Right lobe of liver (tissue), 6 donors: Measurements from ENCODE around the gene C9orf50. TPM values are rescaled to one million over a fixed set of nuclear protein-coding genes. Genes with fewer than 3 reads are reported as not detected.
A peak's percentile ranks its signal among the peaks of the same experiment; 100 is the strongest.

Source experiments
- ATAC-seq, 4 donors: fragments of 200-7000 bp; cut with Tn5 transposase; one replicate each; pipeline ENCODE4 v1.9.1; 2020; ENCODE audit warnings: mild to moderate bottlenecking in 4 of 4, moderate library complexity in 4 of 4
- DNase-seq, 3 donors: peaks; one replicate each; pipeline ENCODE4 v3.0.0-alpha.2; 2020
- H3K27ac ChIP-seq, 3 donors: fragments of 200-600 bp; one replicate each; pipeline ENCODE4 v1.8.0; 2022
- H3K27me3 ChIP-seq, 2 donors: fragments of 200-600 bp; one replicate each; pipeline ENCODE4 v1.8.0; 2022
- H3K36me3 ChIP-seq, 4 donors: fragments of 200-600 bp; sonication (generic) in 1 of 4; one replicate each; pipeline versions ENCODE4 v1.5.1 to v1.8.0; 2017 to 2022; ENCODE audit warnings: control low read depth in 1 of 4
- H3K4me1 ChIP-seq, 4 donors: fragments of 200-600 bp; sonication (generic) in 1 of 4; one replicate each; pipeline versions ENCODE4 v1.5.1 to v1.8.0; 2017 to 2022; ENCODE audit warnings: control low read depth in 1 of 4
- H3K4me3 ChIP-seq, 3 donors: fragments of 200-600 bp; one replicate each; pipeline ENCODE4 v1.8.0; 2022
- H3K9me3 ChIP-seq, 4 donors: fragments of 200-600 bp; sonication (generic) in 1 of 4; one replicate each; pipeline versions ENCODE4 v1.5.1 to v1.8.0; 2017 to 2022; ENCODE audit warnings: control low read depth in 1 of 4
- CTCF ChIP-seq, 4 donors: fragments of 200-600 bp in 3 of 4; fragments of 450-650 bp in 1 of 4; IDR thresholded peaks; one replicate each; pipeline versions ENCODE4 v1.5.1 to v1.8.0; 2016 to 2022; ENCODE audit warnings: antibody characterized with exemption in 4 of 4, mild to moderate bottlenecking in 2 of 4
- POLR2A ChIP-seq: fragments of 450-650 bp; IDR thresholded peaks from one replicate; pipeline ENCODE4 v1.6.1; 2017; ENCODE audit warnings: antibody characterized with exemption, mild to moderate bottlenecking
- WGBS: methylation state at CpG from one replicate; pipeline ENCODE4 v1.1.6; 2018; ENCODE audit warnings: low coverage, low lambda C conversion rate; ENCODE audit not compliant: insufficient coverage; ENCODE audit errors: missing lambda C conversion rate; 5-methylcytosine and 5-hydroxymethylcytosine counted together
- intact Hi-C, 2 donors: fragments of 100-400 bp; cut with DNase I; formaldehyde crosslinking; loops; one replicate each; pipeline versions ENCODE4 v1.11.2 to v1.14.1; 2022
- total RNA-seq, 6 experiments: library from RNA; depleted of rRNA in 2 of 6; stranded (reverse); fragments of >200 nt in 2 of 6; fragmentation: NEBNext Ultra II Directional in 3 of 6; extraction: Animal tissue kit (Norgen Biotek cat#: 25700) in 3 of 6; gene quantifications; one replicate each; pipeline versions ENCODE4 v1.1.0 to v1.2.4, GENCODE V29; 2016 to 2023
- donor health status: DM: no; HTN: yes; CAD: no.
- donor health status: DM: no; HTN: no; CAD: no.
- donor health status: DM: no; HTN: no; CAD: no.
- donor health status: DM: no; HTN: yes; CAD: no.
- donor health status: DM: no; HTN: yes; CAD: no.

C9orf50 gene
- total RNA-seq, 6 experiments from 2014 or later, result not detected

- Histone ChIP-seq H3K9me3 (no peaks in the 10 kb centered on the region), H3K4me3 (no peak overlapping the region), H3K4me1 (peaks cover 0 to 30% (median 10%) of the 10 kb centered on the region in 4 donors), H3K36me3 (no peaks in the 10 kb centered on the region), H3K27ac (peak overlapping the region; percentile 66 to 99 (median 93)), H3K27me3 (no peaks in the 10 kb centered on the region)
- peak; percentile 45 to 53 (median 49) for ATAC-seq
- intact Hi-C loops, result loop anchor here (10.0 kb wide), 2 partner anchors 102 to 432 kb away; partner anchors contain the start of gene IER5L (in 1 of the 2)
- DNase-seq, result peak; percentile 69 to 82 (median 77)
- 18% methylated on average over 8 of the region's 15 CpGs for WGBS
- TF ChIP-seq POLR2A (peak; percentile 58), CTCF (IDR thresholded peaks at IDR 0.05) (no peak)
Measured at GRCh38 chr9:129606161-129607026, 14.5 kb downstream of the C9orf50 start.

GRCh38 chr9:129604766-129605163, 16.1 kb downstream of the C9orf50 start:
- no peaks in the 10 kb centered on the region for H3K36me3 ChIP-seq
- H3K9me3 ChIP-seq, result no peaks in the 10 kb centered on the region
- intact Hi-C loops, result loop anchor here (10.0 kb wide), 2 partner anchors 100 to 430 kb away; partner anchors contain the start of gene IER5L (in 1 of the 2)
- DNase-seq (no peak), ATAC-seq (no peak)
- no peak overlapping the region for H3K4me3 ChIP-seq
- H3K27ac ChIP-seq, result no peak overlapping the region
- WGBS, result 66% methylated on average over 7 of the region's 8 CpGs
- no peaks in the 10 kb centered on the region for H3K27me3 ChIP-seq
- H3K4me1 ChIP-seq, result peaks cover 0 to 23% (median 7%) of the 10 kb centered on the region in 4 donors
- TF ChIP-seq CTCF (IDR thresholded peaks at IDR 0.05) (no peak), POLR2A (no peak)

GRCh38 chr9:129604056-129604765, 16.7 kb downstream of the C9orf50 start:
- H3K4me1 ChIP-seq, result peaks cover 0 to 20% (median 7%) of the 10 kb centered on the region in 4 donors
- WGBS, result 67% methylated on average over 1 of the region's 12 CpGs
- no peaks in the 10 kb centered on the region for H3K36me3 ChIP-seq
- intact Hi-C loops, result loop anchor here (10.0 kb wide), 2 partner anchors 99 to 429 kb away; partner anchors contain the start of gene IER5L (in 1 of the 2)
- TF ChIP-seq CTCF (IDR thresholded peaks at IDR 0.05), result no peak
- no peak for TF ChIP-seq POLR2A
- ATAC-seq, result no peak
- no peak for DNase-seq
- H3K9me3 ChIP-seq, result no peaks in the 10 kb centered on the region
- H3K27me3 ChIP-seq, result no peaks in the 10 kb centered on the region
- H3K27ac ChIP-seq, result no peak overlapping the region
- H3K4me3 ChIP-seq, result no peak overlapping the region

- Histone ChIP-seq H3K4me3 (no peak overlapping the region), H3K27ac (no peak overlapping the region), H3K27me3 (no peaks in the 10 kb centered on the region), H3K4me1 (peaks cover 0 to 18% (median 7%) of the 10 kb centered on the region in 4 donors), H3K9me3 (no peaks in the 10 kb centered on the region), H3K36me3 (no peaks in the 10 kb centered on the region)
- 50% methylated on average over 2 of the region's 10 CpGs for WGBS
- TF ChIP-seq CTCF (IDR thresholded peaks at IDR 0.05), result no peak
- no peak for TF ChIP-seq POLR2A
- intact Hi-C loops, result loop anchor here (10.0 kb wide), 2 partner anchors 98 to 428 kb away; partner anchors contain the start of gene IER5L (in 1 of the 2)
- DNase-seq (no peak), ATAC-seq (no peak)
Measured at GRCh38 chr9:129602598-129603415, 18.1 kb downstream of the C9orf50 start.
